AG04449 (cell line): ENCODE data around the gene DLL4.

ENCODE experiments used
- CTCF ChIA-PET: fragments of 350-600 bp; formaldehyde crosslinking; extraction: SDS; loops from one replicate; lab custom pipeline; 2021; ENCODE audit warnings: antibody characterized with exemption; lab: Yijun Ruan, JAX
- POLR2A ChIA-PET: fragments of 400-600, 350-600 bp; formaldehyde crosslinking; extraction: SDS; loops from one replicate; lab custom pipeline; 2020; ENCODE audit warnings: antibody characterized with exemption, inconsistent platforms; lab: Yijun Ruan, JAX
- DNase-seq: peaks from one replicate; pipeline ENCODE4 v3.0.0-alpha.2; 2010; ENCODE audit warnings: low read depth, low spot score
- H3K4me3 ChIP-seq: 2 replicates; pipeline ENCODE4 v1.5.1; 2011; ENCODE audit warnings: low read depth, mild to moderate bottlenecking, control low read depth, low read length
- CTCF ChIP-seq: IDR thresholded peaks from one replicate; pipeline ENCODE4 v1.5.1; 2011; ENCODE audit warnings: mild to moderate bottlenecking, moderate library complexity, low read length, control low read depth, inconsistent platforms; ENCODE audit not compliant: insufficient read depth; ENCODE audit errors: missing control alignments

The DLL4 gene

DNA sequence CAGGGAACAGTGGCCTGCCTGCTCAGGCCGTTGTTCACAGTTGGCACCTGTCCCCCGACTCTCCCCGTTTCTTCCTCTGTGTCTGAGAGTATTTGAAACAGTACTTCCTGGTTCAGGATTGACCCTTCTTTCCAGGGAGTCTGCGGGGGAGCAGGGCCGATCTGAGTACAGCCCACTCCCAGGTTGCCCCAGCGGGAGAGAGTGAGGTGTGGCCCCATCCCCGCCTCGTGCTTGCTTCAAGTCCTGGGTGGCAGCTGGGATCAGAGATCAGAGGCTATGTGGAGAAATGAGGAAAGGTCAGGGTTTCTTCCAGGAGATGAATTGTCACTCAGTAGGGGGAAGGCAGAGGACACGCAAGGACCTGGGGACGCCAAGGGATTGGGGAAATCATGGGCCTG, 6.5 kb upstream of the DLL4 start:
- no peak overlapping the region for H3K4me3 ChIP-seq
- ChIA-PET CTCF (interaction anchor here (0.8 to 11.6 kb wide), 4 partner anchors 16 to 262 kb away, joined by 3 to 109 read pairs (median 13); no protein-coding TSS in a partner anchor), POLR2A (no interaction called here)
- DNase-seq: no peak
- no peak for TF ChIP-seq CTCF

GRCh38 chr15:40923551-40923950, 5.6 kb upstream of the DLL4 start:
- ChIA-PET CTCF (interaction anchor here (0.8 to 11.6 kb wide), 6 partner anchors 13 to 261 kb away, joined by 3 to 109 read pairs (median 4); no protein-coding TSS in a partner anchor), POLR2A (no interaction called here)
- DNase-seq: no peak
- TF ChIP-seq CTCF: no peak
- no peak overlapping the region for H3K4me3 ChIP-seq

DNA sequence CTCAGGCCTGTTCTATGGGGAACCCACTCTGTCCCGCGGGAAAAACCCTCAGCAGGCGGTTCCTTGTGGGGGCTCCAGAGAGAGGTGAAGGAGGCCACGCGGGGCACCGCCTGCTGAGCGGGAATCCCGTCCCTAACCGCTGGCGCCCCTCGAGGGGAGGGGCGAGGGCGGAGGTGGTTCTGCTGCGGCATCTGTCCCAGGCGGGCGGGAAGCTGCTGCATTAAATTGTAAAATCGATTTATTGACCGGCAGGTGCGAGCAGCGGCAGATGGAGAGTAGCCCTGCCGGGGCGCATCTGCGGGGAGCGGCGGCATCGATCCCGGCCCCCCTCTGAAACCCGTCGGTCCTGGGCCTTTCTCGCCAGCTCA, 3.7 kb upstream of the DLL4 start:
- H3K4me3 ChIP-seq: no peak overlapping the region
- no peak for DNase-seq
- CTCF ChIA-PET: interaction anchor here (0.7 to 11.6 kb wide), 4 partner anchors 12 to 71 kb away, joined by 3 to 109 read pairs (median 42); no protein-coding TSS in a partner anchor
- POLR2A ChIA-PET: interaction anchor here (1.1 kb wide), 1 partner anchor 28 kb away, joined by 5 read pairs; the partner anchor contains the start of gene CHAC1
- TF ChIP-seq CTCF: no peak

DNA sequence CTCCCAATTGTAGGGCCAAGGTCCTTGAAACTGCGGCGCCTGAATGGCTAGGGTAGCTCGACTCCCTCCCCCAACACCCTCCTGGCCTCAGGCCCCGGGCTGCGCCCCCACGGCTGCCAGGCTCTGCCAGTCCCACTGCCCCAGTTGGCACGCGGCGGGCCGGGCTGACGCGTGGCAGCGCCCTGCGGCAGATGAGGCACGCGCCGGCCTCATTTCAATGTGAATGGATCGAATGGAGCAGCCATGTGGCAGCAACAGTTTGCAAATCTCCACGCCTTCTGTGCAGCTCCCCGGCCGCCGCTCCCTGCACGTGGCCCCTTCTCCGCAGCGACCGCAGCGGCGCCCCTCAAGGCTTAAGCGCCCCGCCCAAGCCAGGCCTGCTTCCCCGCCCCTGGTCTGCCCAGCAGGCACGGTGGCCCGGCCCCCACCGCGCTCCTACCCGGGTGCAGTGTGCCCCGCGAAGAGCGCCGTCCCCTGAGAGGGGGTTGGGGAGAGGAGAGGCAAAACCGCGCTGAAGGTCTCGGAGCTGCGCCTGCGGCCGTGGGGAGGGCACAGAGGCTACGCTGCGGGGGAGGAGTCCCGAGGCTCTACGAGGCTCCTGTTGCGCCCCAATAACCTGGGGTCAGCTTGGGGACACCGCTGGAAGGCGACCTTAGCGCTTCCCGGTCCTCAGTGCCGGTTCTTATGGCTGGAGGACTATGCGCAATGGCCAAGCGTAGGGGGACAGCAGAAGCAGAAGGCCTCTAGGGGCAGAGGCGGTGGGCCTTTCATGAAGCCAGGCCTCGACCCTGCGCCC, 3.1 kb upstream of the DLL4 start:
- no peak for DNase-seq
- POLR2A ChIA-PET: interaction anchor here (1.1 kb wide), 1 partner anchor 27 kb away, joined by 5 read pairs; the partner anchor contains the start of gene CHAC1
- CTCF ChIA-PET: interaction anchor here (0.7 to 11.6 kb wide), 4 partner anchors 11 to 71 kb away, joined by 3 to 109 read pairs (median 42); no protein-coding TSS in a partner anchor
- TF ChIP-seq CTCF: no peak
- peak overlapping the region; percentile 20 for H3K4me3 ChIP-seq

DNA sequence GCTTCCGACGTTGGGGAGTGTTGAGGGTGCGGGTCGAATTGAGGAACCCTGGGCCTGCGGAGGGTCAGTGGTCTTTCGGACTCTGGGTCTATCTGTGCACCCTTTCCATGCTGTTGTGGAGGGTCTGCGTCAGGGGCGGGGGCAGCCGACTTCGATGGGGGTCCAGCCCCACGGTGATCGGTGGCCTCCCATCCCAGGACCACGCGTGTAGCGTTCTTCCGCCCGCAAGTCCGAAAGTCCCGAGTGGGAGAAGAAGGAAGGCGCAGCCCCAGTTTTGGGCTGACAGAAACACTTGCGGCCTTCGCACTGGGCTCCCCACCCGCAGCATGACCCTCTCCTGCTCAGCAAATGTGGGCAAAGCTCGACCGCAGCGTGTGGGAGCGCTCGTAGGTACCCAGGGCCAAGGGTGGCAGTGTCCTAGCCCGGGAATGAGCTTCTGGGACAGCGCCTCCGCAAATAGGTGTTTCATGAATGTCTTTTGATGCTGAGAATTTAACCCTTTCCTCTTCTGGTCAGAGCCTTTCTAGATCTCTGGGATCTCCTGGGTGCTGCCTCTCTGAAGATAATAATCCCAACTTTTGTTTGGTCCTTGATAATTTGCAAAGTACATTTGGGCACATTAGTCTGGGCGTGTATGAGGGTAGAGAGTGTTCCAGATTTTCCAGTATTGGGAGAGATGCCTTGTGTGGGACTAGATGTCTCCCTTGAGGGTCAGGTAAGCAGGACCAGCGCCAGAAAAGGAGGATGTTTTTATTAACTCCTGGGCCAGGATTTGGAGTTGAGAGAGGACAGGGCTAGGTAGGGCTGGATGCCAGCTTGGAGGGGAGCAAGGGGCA, 2.3 kb upstream of the DLL4 start:
- ChIA-PET CTCF (interaction anchor here (1.2 to 11.6 kb wide), 6 partner anchors 8 to 258 kb away, joined by 3 to 109 read pairs (median 27); no protein-coding TSS in a partner anchor), POLR2A (no interaction called here)
- H3K4me3 ChIP-seq: no peak overlapping the region
- no peak for TF ChIP-seq CTCF
- no peak for DNase-seq

DNA sequence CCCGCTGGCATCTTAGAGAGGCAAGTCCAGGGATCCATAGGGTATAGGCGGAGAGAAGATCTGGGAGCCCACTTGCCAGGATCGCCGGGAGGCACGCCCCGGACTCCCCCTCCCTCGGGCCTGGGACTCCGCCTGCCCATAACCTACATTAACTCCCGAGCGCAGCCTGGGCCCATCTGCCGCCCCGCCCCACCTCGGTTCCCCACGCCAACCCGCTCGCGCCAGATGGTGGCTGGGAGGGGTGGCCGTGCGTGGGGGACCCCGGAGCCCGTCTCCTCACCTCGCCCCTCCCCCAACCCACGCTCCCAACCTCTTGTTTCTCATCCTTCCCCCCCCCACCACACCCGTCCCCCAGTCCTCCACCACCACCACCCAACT, 1.7 kb upstream of the DLL4 start:
- TF ChIP-seq CTCF: no peak
- ChIA-PET POLR2A (no interaction called here), CTCF (interaction anchor here (1.1 to 11.6 kb wide), 7 partner anchors 9 to 257 kb away, joined by 3 to 109 read pairs (median 6); no protein-coding TSS in a partner anchor)
- H3K4me3 ChIP-seq: no peak overlapping the region
- DNase-seq: no peak
